ENCODE measurements around the gene RITA1.

DNA sequence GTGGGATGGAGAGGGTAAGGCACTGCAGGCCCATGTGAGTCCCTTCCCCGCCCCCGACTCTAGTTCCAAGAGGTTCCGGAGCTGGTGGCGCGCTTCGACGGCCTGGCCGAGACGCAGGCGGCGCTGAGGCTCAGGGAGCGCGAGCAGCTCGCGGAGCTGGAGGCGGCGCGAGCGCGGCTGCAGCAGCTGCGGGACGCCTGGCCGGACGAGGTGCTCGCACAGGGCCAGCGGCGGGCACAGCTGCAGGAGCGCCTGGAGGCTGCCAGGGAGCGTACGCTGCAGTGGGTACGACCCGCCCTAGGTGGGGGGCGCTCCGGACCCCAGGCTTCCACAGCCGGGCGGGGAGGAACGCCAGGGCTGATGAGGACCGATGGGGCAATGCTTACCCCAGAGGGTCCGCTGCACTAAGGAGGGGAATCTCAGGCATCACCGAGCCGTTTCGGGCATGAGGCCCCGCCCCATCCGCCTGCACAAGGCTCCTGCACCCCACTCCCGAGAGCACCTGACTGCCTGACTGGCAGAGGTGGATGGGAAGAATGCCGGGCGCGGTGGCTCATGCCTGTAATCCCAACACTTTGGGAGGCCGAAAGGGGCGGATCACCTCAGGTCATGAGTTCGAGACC is 31.1 kb upstream of the RITA1 start:
- peak; percentile 66 for TF ChIP-seq POLR2AphosphoS5 (IDR thresholded peaks at IDR 0.05; ENCODE audit: low read depth)
- TF ChIP-seq EZH2 (IDR thresholded peaks at IDR 0.05; ENCODE audit: low read depth, unreplicated experiment) = no peak
- TF ChIP-seq, protein P1, sequence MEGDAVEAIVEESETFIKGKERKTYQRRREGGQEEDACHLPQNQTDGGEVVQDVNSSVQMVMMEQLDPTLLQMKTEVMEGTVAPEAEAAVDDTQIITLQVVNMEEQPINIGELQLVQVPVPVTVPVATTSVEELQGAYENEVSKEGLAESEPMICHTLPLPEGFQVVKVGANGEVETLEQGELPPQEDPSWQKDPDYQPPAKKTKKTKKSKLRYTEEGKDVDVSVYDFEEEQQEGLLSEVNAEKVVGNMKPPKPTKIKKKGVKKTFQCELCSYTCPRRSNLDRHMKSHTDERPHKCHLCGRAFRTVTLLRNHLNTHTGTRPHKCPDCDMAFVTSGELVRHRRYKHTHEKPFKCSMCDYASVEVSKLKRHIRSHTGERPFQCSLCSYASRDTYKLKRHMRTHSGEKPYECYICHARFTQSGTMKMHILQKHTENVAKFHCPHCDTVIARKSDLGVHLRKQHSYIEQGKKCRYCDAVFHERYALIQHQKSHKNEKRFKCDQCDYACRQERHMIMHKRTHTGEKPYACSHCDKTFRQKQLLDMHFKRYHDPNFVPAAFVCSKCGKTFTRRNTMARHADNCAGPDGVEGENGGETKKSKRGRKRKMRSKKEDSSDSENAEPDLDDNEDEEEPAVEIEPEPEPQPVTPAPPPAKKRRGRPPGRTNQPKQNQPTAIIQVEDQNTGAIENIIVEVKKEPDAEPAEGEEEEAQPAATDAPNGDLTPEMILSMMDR (conservative IDR thresholded peaks at IDR 0.05; ENCODE audit: low read depth in 2 of 2) = no peak
- TF ChIP-seq, protein P2, sequence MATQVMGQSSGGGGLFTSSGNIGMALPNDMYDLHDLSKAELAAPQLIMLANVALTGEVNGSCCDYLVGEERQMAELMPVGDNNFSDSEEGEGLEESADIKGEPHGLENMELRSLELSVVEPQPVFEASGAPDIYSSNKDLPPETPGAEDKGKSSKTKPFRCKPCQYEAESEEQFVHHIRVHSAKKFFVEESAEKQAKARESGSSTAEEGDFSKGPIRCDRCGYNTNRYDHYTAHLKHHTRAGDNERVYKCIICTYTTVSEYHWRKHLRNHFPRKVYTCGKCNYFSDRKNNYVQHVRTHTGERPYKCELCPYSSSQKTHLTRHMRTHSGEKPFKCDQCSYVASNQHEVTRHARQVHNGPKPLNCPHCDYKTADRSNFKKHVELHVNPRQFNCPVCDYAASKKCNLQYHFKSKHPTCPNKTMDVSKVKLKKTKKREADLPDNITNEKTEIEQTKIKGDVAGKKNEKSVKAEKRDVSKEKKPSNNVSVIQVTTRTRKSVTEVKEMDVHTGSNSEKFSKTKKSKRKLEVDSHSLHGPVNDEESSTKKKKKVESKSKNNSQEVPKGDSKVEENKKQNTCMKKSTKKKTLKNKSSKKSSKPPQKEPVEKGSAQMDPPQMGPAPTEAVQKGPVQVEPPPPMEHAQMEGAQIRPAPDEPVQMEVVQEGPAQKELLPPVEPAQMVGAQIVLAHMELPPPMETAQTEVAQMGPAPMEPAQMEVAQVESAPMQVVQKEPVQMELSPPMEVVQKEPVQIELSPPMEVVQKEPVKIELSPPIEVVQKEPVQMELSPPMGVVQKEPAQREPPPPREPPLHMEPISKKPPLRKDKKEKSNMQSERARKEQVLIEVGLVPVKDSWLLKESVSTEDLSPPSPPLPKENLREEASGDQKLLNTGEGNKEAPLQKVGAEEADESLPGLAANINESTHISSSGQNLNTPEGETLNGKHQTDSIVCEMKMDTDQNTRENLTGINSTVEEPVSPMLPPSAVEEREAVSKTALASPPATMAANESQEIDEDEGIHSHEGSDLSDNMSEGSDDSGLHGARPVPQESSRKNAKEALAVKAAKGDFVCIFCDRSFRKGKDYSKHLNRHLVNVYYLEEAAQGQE (IDR thresholded peaks at IDR 0.05; ENCODE audit: unreplicated experiment) = no peak
- TF ChIP-seq CREB1 (CRISPR knock-in tag; IDR thresholded peaks at IDR 0.05; ENCODE audit: low read depth) = no peak
- no peak for TF ChIP-seq ZNF331 (CRISPR knock-in tag; IDR thresholded peaks at IDR 0.05; ENCODE audit: low read depth)
